ENCODE data around the gene DGAT2L6. TPM values are rescaled to one million over a fixed set of nuclear protein-coding genes. Genes with fewer than 3 reads are reported as not detected.
A peak's percentile ranks its signal among the peaks of the same experiment; 100 is the strongest.

DGAT2L6 gene
- total and polyA plus RNA-seq, 3 donors from 2014 or later = not detected

DNA sequence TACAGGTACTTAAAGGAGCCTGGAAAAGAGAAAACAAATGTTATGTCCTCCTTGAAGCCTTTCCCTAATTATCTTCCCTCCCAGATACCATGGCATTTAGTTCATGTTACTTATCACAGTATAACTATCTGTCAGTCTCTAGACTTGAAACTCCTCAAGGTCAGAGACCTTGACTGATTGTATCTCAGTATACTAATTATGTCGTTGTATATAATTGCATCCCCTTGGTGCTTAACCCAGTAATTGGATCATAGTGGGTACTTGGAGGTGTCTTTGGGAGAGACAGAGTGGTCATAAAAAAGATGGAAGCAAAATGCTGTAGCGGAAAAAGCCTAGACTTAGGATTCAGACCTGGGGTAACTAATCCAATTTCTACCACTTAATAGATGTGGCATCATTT, 35.9 kb upstream of the DGAT2L6 start:
- Histone ChIP-seq H3K36me3 (ENCODE audit: low read depth, missing control alignments) (no peaks in the 10 kb centered on the region), H3K4me1 (no peaks in the 10 kb centered on the region), H3K4me3 (no peak overlapping the region), H3K27ac (no peak overlapping the region), H3K27me3 (no peaks in the 10 kb centered on the region), H3K9me3 (no peaks in the 10 kb centered on the region)
- no peak for TF ChIP-seq POLR2A (IDR thresholded peaks at IDR 0.05)
- TF ChIP-seq, protein P1, sequence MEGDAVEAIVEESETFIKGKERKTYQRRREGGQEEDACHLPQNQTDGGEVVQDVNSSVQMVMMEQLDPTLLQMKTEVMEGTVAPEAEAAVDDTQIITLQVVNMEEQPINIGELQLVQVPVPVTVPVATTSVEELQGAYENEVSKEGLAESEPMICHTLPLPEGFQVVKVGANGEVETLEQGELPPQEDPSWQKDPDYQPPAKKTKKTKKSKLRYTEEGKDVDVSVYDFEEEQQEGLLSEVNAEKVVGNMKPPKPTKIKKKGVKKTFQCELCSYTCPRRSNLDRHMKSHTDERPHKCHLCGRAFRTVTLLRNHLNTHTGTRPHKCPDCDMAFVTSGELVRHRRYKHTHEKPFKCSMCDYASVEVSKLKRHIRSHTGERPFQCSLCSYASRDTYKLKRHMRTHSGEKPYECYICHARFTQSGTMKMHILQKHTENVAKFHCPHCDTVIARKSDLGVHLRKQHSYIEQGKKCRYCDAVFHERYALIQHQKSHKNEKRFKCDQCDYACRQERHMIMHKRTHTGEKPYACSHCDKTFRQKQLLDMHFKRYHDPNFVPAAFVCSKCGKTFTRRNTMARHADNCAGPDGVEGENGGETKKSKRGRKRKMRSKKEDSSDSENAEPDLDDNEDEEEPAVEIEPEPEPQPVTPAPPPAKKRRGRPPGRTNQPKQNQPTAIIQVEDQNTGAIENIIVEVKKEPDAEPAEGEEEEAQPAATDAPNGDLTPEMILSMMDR (IDR thresholded peaks at IDR 0.05) = no peak
- intact Hi-C loops (cut with DNase I; ENCODE audit: low total_unique reads) = no loop called here
- WGBS, 2 donors = 62 to 72% methylated on average over 2 of the region's 2 CpGs
- no peak for DNase-seq

DNA sequence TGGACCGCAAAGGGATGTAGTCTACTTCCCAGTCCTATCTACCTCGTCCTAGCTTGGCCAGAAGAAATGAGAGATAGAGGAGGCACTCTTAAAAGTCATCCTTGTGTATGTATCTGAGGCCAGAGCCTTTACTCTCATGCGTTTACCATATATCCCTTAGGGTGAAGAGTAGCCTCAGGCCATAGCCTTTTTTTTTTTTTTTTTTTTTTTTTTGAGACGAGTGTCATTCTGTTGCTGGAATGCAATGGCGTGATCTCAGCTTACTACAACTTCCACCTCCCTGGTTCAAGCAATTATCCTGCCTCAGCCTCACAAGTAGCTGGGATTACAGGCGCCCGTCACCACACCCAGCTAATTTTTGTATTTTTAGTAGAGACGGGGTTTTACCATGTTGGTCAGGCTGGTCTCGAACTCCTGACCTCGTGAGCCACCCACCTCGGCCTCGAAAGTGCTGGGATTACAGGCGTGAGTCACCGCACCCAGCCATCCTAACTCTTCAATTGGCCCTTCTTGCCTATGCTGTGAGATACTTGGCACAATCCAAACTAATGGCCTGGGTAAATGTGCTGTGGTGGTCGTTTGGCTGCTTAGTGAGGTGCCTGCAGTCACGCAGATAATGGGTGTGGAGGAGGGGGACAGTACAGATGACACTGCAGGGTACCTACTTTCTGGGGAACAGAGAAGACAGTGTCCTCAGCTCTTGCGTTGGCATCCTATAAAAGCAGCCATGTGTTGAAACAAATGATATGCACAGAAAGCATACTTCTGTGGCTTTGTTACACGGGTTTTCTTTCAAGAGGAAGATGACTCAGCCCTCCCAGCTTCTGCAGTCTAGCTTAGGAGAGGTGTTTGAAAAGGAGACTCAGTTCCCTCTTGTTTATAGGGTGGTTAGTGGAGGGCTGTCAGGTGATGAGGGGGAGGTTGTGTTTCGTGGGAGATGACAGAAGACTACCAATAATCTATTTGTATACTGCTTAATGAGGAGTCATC, 10.4 kb upstream of the DGAT2L6 start:
- Histone ChIP-seq H3K27ac (no peak overlapping the region), H3K4me1 (no peaks in the 10 kb centered on the region), H3K27me3 (no peaks in the 10 kb centered on the region), H3K9me3 (no peaks in the 10 kb centered on the region), H3K4me3 (no peak overlapping the region), H3K36me3 (ENCODE audit: low read depth, missing control alignments) (no peaks in the 10 kb centered on the region)
- no peak for DNase-seq
- intact Hi-C loops (cut with DNase I; ENCODE audit: low total_unique reads) = no loop called here
- TF ChIP-seq, protein P1 (IDR thresholded peaks at IDR 0.05) = no peak
- WGBS, 2 donors = 80 to 88% methylated on average over 14 to 19 of the region's 19 CpGs

DNA sequence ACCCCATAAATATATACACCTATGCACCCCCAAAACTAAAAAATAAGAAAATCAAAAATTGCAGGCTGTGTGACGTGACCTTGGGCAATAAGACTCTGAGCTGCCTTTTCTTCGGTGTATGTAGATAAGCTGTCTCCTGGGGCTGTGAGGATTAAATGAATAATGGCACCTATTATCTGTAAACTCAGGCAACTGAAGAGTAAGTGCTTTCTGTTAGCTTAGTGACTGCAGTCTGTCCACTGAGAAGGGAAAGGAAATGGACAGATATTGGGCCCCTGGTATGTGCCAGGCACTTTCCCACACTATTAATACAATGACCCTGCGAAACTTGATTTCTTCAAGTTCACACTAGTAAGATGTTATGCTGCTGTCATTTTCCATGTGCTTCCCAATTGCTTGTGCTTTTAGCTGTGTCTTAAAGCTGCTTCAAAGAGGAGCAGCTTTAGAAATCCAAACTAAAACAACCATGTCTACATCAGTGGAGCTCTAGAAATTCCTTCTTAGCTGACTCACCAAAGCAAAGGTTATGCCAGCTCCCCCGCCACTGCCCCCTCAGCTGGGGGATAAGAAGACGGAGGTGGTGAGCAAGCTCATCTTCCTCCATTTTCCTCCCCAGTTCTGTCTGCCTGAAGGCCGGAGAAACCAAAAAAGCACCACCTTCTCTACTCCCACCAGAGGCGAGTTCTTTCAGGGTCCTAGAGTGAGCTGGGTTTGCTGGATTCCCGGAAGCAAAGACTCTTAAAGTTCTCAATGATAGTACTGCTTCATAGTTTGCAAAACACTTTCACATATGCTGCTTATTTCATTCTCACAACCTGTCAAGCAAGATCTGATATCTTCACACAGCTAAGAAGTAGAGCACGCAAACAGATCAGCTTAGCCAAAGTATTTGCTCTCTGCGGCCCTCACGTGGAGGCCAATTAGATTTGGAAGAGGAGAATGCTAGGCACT, 8.8 kb upstream of the DGAT2L6 start:
- Histone ChIP-seq H3K4me3 (no peak overlapping the region), H3K27ac (no peak overlapping the region), H3K27me3 (no peaks in the 10 kb centered on the region), H3K9me3 (no peaks in the 10 kb centered on the region), H3K4me1 (no peaks in the 10 kb centered on the region), H3K36me3 (ENCODE audit: low read depth, missing control alignments) (no peaks in the 10 kb centered on the region)
- DNase-seq = peak; percentile 41
- 36 to 37% methylated on average over 9 to 11 of the region's 11 CpGs for WGBS, 2 donors
- intact Hi-C loops (cut with DNase I; ENCODE audit: low total_unique reads) = no loop called here
- no peak for TF ChIP-seq POLR2A (IDR thresholded peaks at IDR 0.05)

DNA sequence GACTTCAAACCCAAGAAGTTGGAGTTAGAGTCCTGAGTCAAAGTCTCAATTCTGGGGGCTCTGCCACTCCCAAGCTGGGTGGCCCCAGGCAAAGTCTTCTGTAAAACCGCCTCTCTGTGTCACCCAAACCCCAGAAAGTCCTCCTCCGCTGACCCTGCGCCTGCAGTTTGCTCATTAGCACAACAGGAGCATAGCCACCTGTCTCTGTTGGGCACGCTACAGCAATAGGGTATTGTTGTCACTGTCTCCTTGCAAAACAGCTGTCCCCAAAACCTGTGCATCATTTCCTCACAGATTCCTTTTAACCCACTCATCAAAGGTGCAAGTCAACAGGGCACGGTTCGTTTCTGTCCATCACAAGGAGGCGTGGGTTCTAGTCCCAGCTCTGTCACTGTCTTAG, 8.0 kb upstream of the DGAT2L6 start:
- TF ChIP-seq, protein P1 (IDR thresholded peaks at IDR 0.05) = no peak
- TF ChIP-seq POLR2A (IDR thresholded peaks at IDR 0.05) = no peak
- no peak for DNase-seq
- Histone ChIP-seq H3K36me3 (ENCODE audit: low read depth, missing control alignments) (no peaks in the 10 kb centered on the region), H3K4me3 (no peak overlapping the region), H3K4me1 (no peaks in the 10 kb centered on the region), H3K27me3 (no peaks in the 10 kb centered on the region), H3K9me3 (no peaks in the 10 kb centered on the region), H3K27ac (no peak overlapping the region)
- 87 to 96% methylated on average over 4 to 7 of the region's 7 CpGs for WGBS, 2 donors
- intact Hi-C loops (cut with DNase I; ENCODE audit: low total_unique reads) = no loop called here

DNA sequence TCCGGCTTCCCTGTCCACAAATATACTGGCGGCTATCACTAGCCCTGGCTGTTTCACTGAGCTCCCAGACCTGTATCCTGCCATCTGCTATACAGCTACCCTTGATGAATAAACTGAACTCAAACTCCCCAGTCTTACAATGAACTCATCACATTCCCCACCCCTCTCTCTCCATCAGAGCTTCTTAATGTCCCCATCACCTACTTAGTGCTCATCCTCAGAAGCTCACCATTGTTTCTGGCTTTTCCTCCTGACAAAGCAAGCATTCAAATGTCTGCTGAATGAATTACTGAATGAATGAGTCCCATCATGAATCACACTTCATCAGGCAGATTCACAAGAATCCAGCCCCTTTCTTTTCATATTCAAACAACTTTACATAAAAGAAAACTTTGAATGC, 5.7 kb upstream of the DGAT2L6 start:
- no peaks in the 10 kb centered on the region for H3K9me3 ChIP-seq
- 83 to 93% methylated on average over 2 of the region's 2 CpGs for WGBS, 2 donors
- H3K27me3 ChIP-seq = no peaks in the 10 kb centered on the region
- DNase-seq = no peak
- no peak overlapping the region for H3K4me3 ChIP-seq
- H3K4me1 ChIP-seq = no peaks in the 10 kb centered on the region
- H3K36me3 ChIP-seq (ENCODE audit: low read depth, missing control alignments) = no peaks in the 10 kb centered on the region
- TF ChIP-seq, protein P1 (IDR thresholded peaks at IDR 0.05) = no peak
- TF ChIP-seq POLR2A (IDR thresholded peaks at IDR 0.05) = no peak
- no peak overlapping the region for H3K27ac ChIP-seq
- intact Hi-C loops (cut with DNase I; ENCODE audit: low total_unique reads) = no loop called here
